HFF-Myc (cell line): ENCODE measurements around the gene GOLGA6L7.

Experiments used
- DNase-seq: peaks from one replicate; pipeline ENCODE4 v3.0.0-alpha.2; 2011; ENCODE audit warnings: low read depth; ENCODE audit errors: extremely low read depth
- H3K4me3 ChIP-seq: replicated peaks from 2 replicates; pipeline ENCODE4 v1.5.1; 2011; ENCODE audit warnings: low read depth, mild to moderate bottlenecking, control low read depth, low read length
- CTCF ChIP-seq: IDR thresholded peaks from 2 replicates; pipeline ENCODE4 v1.5.1; 2012; ENCODE audit warnings: mild to moderate bottlenecking, low read depth, low read length, control low read depth; ENCODE audit errors: missing control alignments

GOLGA6L7 gene

GRCh38 chr15:28881600-28881999 lies 33.2 kb upstream of the GOLGA6L7 start:
- no peak for DNase-seq
- no peak overlapping the region for H3K4me3 ChIP-seq
- TF ChIP-seq CTCF = no peak

- H3K4me3 ChIP-seq = no peak overlapping the region
- DNase-seq = no peak
- TF ChIP-seq CTCF = peak; percentile 3
Observed at GRCh38 chr15:28881170-28881569, 32.7 kb upstream of the GOLGA6L7 start.

GRCh38 chr15:28880680-28881079 lies 32.2 kb upstream of the GOLGA6L7 start:
- TF ChIP-seq CTCF = no peak
- H3K4me3 ChIP-seq = no peak overlapping the region
- DNase-seq = no peak

GRCh38 chr15:28879551-28879950 lies 31.1 kb upstream of the GOLGA6L7 start:
- no peak for TF ChIP-seq CTCF
- DNase-seq = no peak
- no peak overlapping the region for H3K4me3 ChIP-seq

- H3K4me3 ChIP-seq = no peak overlapping the region
- TF ChIP-seq CTCF = no peak
- DNase-seq = no peak
Observed at GRCh38 chr15:28878209-28878608, 29.8 kb upstream of the GOLGA6L7 start.

- no peak for DNase-seq
- H3K4me3 ChIP-seq = no peak overlapping the region
- TF ChIP-seq CTCF = no peak
Observed at GRCh38 chr15:28876845-28877185, 28.4 kb upstream of the GOLGA6L7 start.

- no peak for TF ChIP-seq CTCF
- no peak for DNase-seq
- H3K4me3 ChIP-seq = no peak overlapping the region
Observed at GRCh38 chr15:28876131-28876844, 27.8 kb upstream of the GOLGA6L7 start.
